Measurements from ENCODE around the gene SMARCA4. TPM values are rescaled to one million over a fixed set of nuclear protein-coding genes. Genes with fewer than 3 reads are reported as not detected.
"Not testable (repeated sequence)": the region's sequence is repeated elsewhere in the genome, so short reads cannot be mapped to it uniquely, and the experiment has no call there.

Gene SMARCA4
- polyA plus RNA-seq, 1 experiment, result 46.3 TPM

DNA sequence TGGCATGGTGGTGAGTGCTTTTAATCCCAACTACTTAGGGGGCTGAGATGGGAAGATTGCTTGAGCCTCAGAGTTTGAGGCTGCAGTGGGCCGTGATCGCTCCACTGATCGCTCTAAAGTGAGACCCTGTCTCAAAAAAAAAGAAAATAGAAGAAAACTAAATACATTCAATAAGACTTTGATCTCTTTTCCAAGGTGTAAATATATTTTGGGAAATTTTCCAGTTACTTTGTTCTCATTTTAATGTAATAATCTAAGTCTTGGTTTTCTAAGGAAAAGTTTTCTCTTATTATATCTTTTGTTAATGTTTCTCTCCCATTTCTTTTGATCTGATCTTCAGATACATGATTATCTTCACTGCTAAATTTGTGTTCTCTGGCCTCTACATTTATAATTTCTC, 138.0 kb downstream of the SMARCA4 start:
- TF ChIP-seq, protein P1, sequence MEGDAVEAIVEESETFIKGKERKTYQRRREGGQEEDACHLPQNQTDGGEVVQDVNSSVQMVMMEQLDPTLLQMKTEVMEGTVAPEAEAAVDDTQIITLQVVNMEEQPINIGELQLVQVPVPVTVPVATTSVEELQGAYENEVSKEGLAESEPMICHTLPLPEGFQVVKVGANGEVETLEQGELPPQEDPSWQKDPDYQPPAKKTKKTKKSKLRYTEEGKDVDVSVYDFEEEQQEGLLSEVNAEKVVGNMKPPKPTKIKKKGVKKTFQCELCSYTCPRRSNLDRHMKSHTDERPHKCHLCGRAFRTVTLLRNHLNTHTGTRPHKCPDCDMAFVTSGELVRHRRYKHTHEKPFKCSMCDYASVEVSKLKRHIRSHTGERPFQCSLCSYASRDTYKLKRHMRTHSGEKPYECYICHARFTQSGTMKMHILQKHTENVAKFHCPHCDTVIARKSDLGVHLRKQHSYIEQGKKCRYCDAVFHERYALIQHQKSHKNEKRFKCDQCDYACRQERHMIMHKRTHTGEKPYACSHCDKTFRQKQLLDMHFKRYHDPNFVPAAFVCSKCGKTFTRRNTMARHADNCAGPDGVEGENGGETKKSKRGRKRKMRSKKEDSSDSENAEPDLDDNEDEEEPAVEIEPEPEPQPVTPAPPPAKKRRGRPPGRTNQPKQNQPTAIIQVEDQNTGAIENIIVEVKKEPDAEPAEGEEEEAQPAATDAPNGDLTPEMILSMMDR (IDR thresholded peaks at IDR 0.05; ENCODE audit: insufficient read depth, low read depth, low read length), result no peak
- H3K36me3 ChIP-seq (ENCODE audit: control insufficient read depth, insufficient read depth, low read length), result peaks cover 12% of the 10 kb centered on the region
- ChIA-PET POLR2A (no interaction called here), CTCF (no interaction called here)
- no peak overlapping the region for H3K4me3 ChIP-seq (ENCODE audit: low read depth, low read length)
- no peak for DNase-seq (ENCODE audit: low read depth)
- H3K27me3 ChIP-seq (ENCODE audit: control insufficient read depth, insufficient read depth, low read length), result no peaks in the 10 kb centered on the region

- Histone ChIP-seq H3K4me3 (ENCODE audit: low read depth, low read length) (no peak overlapping the region), H3K36me3 (ENCODE audit: control insufficient read depth, insufficient read depth, low read length) (peaks cover 14% of the 10 kb centered on the region), H3K27me3 (ENCODE audit: control insufficient read depth, insufficient read depth, low read length) (no peaks in the 10 kb centered on the region)
- TF ChIP-seq, protein P1 (IDR thresholded peaks at IDR 0.05; ENCODE audit: insufficient read depth, low read depth, low read length), result no peak
- ChIA-PET POLR2A (no interaction called here), CTCF (interaction anchor here (0.9 to 1.0 kb wide), 2 partner anchors 26 to 158 kb away, joined by 3 to 4 read pairs; no protein-coding TSS in a partner anchor)
- DNase-seq (ENCODE audit: low read depth), result no peak
These were observed 139.2 kb downstream of the SMARCA4 start for GRCh38 chr19:11100049-11100448.

- CTCF ChIA-PET, result no interaction called here
- Histone ChIP-seq H3K27me3 (ENCODE audit: control insufficient read depth, insufficient read depth, low read length) (no peaks in the 10 kb centered on the region), H3K36me3 (ENCODE audit: control insufficient read depth, insufficient read depth, low read length) (peaks cover 19% of the 10 kb centered on the region), H3K4me3 (ENCODE audit: low read depth, low read length) (no peak overlapping the region)
- POLR2A ChIA-PET, result no interaction called here
- TF ChIP-seq, protein P1 (IDR thresholded peaks at IDR 0.05; ENCODE audit: insufficient read depth, low read depth, low read length), result no peak
- no peak for DNase-seq (ENCODE audit: low read depth)
These were observed 140.2 kb downstream of the SMARCA4 start for GRCh38 chr19:11101057-11101456.

- H3K27me3 ChIP-seq (ENCODE audit: control insufficient read depth, insufficient read depth, low read length), result no peaks in the 10 kb centered on the region
- no peak overlapping the region for H3K4me3 ChIP-seq (ENCODE audit: low read depth, low read length)
- ChIA-PET POLR2A (no interaction called here), CTCF (interaction anchor here (1.0 kb wide), 1 partner anchor 67 kb away, joined by 3 read pairs; no protein-coding TSS in a partner anchor)
- DNase-seq (ENCODE audit: low read depth), result no peak
- peaks cover 29% of the 10 kb centered on the region for H3K36me3 ChIP-seq (ENCODE audit: control insufficient read depth, insufficient read depth, low read length)
- TF ChIP-seq, protein P1 (IDR thresholded peaks at IDR 0.05; ENCODE audit: insufficient read depth, low read depth, low read length), result no peak
These were observed 142.1 kb downstream of the SMARCA4 start for GRCh38 chr19:11102944-11103343.

- H3K36me3 ChIP-seq (ENCODE audit: control insufficient read depth, insufficient read depth, low read length), result peaks cover 32% of the 10 kb centered on the region
- DNase-seq (ENCODE audit: low read depth); POLR2A ChIA-PET: not testable (repeated sequence)
These were observed 142.8 kb downstream of the SMARCA4 start for GRCh38 chr19:11103667-11104066.

DNA sequence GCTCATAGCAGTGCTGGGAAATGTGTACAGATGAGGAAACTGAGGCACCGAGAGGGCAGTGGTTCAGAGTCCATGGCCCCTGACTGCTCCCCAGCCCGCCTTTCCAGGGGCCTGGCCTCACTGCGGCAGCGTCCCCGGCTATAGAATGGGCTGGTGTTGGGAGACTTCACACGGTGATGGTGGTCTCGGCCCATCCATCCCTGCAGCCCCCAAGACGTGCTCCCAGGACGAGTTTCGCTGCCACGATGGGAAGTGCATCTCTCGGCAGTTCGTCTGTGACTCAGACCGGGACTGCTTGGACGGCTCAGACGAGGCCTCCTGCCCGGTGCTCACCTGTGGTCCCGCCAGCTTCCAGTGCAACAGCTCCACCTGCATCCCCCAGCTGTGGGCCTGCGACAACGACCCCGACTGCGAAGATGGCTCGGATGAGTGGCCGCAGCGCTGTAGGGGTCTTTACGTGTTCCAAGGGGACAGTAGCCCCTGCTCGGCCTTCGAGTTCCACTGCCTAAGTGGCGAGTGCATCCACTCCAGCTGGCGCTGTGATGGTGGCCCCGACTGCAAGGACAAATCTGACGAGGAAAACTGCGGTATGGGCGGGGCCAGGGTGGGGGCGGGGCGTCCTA, 144.3 kb downstream of the SMARCA4 start:
- no peak for DNase-seq (ENCODE audit: low read depth)
- POLR2A ChIA-PET, result no interaction called here
- CTCF ChIA-PET, result interaction anchor here (1.5 kb wide), 1 partner anchor 21 kb away, joined by 3 read pairs; no protein-coding TSS in a partner anchor
- TF ChIP-seq, protein P1 (IDR thresholded peaks at IDR 0.05; ENCODE audit: insufficient read depth, low read depth, low read length), result no peak
- Histone ChIP-seq H3K27me3 (ENCODE audit: control insufficient read depth, insufficient read depth, low read length) (no peaks in the 10 kb centered on the region), H3K4me3 (ENCODE audit: low read depth, low read length) (no peak overlapping the region), H3K36me3 (ENCODE audit: control insufficient read depth, insufficient read depth, low read length) (peaks cover 34% of the 10 kb centered on the region)

More at GRCh38 chr19:11103667-11104066, 142.8 kb downstream of the SMARCA4 start:
- not testable (repeated sequence) for H3K27me3 ChIP-seq (ENCODE audit: control insufficient read depth, insufficient read depth, low read length); H3K4me3 ChIP-seq (ENCODE audit: low read depth, low read length)
- CTCF ChIA-PET, result interaction anchor here (1.0 kb wide), 1 partner anchor 67 kb away, joined by 3 read pairs; no protein-coding TSS in a partner anchor
